ENCODE data around the gene CSRNP3.
"Not testable (repeated sequence)": the region's sequence is repeated elsewhere in the genome, so short reads cannot be mapped to it uniquely, and the experiment has no call there.

CSRNP3 gene

DNA sequence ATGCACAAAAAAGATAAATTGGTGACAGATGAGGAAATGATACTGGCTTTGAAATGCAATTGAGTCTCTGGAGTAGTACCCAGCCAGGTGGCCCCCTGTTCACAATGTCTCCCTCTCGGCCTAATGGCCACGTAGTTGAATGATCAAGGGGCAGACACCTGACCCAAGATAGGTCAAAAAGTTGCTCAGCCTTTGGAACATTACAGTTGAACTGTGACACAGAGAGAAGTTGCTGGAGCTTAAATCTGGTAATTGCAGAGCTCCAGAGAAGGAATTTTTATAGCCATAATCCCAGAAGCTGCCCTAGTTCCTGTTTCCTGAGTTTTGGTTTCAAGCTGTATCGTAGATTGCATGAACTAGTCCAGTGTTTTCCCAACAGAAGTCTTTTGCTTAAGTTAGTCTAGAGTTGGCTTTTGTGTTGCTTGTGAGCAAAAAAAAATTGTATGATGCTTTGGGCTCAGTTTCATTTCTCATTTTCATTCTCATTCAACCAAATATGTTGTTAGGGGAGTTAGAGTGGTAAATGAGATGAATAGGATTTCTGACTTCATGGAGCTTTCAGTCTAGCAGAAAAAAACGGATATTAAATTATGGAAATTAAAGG lies 117.9 kb downstream of the CSRNP3 start:
- DNase-seq (ENCODE audit: low read depth in 2 of 2), result no peak

GRCh38 chr2:165590999-165591398 lies 121.5 kb downstream of the CSRNP3 start:
- DNase-seq (ENCODE audit: low read depth in 2 of 2), result not testable (repeated sequence)

DNA sequence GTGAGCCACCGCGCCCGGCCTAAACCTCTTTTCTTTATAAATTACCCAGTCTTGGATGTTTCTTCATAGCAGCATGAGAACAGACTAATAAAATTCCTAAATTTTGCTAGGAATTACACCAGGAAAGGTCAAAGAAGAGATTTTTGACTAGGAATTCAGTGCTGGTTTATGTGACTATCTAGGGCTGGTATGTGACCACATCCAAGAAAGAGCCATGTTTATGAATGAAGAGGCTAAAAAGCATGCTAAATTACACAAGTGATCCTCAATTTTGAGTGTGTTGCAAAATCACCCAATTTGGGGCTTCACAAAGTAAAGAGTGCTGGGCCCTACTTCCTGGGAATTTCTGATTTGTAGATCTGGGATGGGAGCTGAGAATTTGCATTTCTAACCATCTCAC lies 123.6 kb downstream of the CSRNP3 start:
- no peak for DNase-seq (ENCODE audit: low read depth in 2 of 2)

DNA sequence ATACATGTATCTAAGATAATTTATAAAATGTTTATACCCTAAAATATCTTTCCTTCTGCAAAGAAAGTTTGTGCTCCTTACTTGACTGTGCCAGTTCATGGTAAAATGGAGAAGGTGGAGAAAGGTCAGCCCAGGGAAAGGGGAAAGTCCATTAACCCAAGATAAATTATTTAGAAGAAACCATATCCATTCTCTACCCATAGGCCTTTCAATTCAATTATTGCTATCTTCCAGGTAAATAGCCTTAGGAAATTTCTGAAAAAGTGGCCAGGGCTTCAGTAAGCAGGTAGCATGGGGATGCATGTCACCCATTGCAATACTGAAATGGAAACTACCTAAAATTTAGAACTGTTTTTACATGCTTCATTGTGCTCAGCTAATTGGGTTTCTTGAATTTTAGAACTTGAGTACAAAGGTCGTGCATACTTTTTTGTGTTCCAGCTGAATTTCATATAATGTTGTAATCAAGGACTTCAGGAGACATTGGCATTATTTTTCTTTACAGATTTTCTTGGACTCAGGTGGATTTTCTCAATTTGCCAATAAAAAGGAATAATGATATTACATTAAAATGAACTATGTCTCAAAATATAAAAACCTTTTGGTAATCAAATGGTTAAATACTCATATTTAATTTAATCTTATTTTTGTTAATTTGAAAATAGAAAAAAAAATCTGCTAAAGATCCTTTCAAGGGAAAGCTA lies 124.9 kb downstream of the CSRNP3 start:
- no peak for DNase-seq (ENCODE audit: low read depth in 2 of 2)

DNA sequence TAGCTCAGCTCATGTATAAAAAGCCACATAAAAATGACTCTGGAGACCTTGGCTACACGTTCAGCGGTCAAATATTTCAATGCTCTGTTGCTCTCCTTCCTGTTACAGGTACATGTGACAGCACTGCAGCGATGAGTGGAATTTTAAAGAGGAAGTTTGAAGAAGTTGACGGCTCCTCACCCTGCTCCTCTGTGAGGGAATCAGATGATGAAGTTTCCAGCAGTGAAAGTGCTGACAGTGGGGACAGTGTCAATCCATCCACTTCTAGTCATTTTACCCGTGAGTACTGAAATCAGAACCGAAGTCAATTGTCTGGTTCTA lies 125.4 kb downstream of the CSRNP3 start:
- DNase-seq (ENCODE audit: low read depth in 2 of 2), result no peak

GRCh38 chr2:165596788-165597187 lies 127.3 kb downstream of the CSRNP3 start:
- no peak for DNase-seq (ENCODE audit: low read depth in 2 of 2)

- no peak for DNase-seq (ENCODE audit: low read depth in 2 of 2)
Measured at GRCh38 chr2:165601065-165601830, 131.8 kb downstream of the CSRNP3 start.

DNA sequence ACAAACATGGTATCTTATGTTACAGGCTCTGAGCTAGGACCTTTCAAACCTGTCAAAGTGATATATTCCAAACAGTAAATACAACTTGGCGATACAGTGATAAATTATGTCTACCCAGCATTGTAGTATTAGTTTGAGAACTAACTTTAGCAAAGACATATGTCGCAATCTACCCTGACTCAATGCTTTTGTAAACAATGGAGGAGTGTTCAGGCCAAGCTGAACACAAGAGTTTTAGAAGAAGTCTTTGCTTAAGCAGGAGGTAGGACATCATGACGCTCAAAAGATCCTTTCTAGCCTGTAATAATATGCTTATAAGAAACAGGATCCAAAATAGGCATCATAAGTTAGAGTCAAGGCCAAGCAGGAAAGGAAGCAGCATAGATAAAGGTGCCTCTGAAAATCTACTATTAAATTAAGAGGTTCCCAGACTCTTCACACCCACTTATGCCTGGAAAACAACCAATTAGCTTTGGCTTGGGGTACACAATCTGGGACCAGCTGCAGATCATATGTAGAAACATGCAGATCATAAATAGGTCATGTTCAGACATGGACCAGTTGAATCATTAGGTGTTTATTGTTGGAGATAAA lies 132.5 kb downstream of the CSRNP3 start:
- no peak for DNase-seq (ENCODE audit: low read depth in 2 of 2)

DNA sequence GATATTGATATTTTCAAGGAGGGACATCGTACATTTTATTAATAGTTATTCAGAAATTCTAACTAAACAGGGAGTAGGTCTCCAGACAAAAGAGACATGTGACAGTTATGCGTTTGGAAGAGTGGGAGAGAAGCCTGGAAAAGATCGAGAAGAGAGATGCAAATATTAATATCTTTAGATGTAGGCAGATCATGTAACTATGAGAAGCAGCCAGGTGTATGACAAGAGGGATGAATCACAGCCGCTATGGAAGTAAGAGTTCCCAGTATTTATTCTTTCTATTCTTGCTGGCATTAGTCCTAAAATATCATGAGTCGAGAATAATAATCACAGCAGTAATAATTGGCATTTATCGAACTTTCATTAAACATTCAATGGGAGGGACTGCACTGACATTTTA lies 140.2 kb downstream of the CSRNP3 start:
- no peak for DNase-seq (ENCODE audit: low read depth in 2 of 2)

- DNase-seq (ENCODE audit: low read depth in 2 of 2), result no peak
Measured at GRCh38 chr2:165610591-165611029, 141.1 kb downstream of the CSRNP3 start.

DNA sequence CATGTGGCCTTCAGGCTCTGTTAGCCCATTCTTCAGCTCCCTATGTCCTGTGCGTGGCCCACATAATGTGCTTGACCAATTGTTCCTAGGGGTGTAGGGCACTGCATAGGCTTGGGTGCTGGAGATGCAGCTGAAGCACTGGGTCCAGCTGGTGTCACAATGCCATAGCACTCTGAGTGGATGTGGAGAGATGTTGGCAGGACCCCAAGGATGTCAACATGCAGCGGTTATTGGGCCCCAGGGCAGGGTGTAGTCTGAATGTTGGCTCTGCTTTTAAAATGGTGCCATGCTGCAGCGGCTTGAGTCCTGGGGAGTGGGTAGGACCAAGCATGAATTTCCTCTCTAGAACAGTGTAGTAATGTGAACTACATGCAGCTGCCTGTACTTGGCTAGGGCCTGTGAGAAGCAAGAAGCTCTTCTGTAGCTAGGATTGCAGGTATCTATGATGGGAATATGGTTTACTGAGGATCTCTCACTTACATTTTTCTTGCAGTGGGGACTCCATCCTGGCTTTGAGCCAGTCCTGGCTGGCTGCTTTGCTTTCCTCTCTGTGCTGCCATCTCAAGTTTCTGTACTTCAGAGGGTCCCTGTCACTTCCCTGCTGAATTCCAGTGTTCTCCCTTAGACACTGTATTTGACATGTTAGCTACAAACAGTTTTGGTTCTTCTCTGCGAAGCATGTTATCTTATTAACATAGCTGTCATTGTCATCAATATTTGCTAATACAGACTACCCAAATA lies 148.4 kb downstream of the CSRNP3 start:
- DNase-seq (ENCODE audit: low read depth in 2 of 2), result no peak

DNA sequence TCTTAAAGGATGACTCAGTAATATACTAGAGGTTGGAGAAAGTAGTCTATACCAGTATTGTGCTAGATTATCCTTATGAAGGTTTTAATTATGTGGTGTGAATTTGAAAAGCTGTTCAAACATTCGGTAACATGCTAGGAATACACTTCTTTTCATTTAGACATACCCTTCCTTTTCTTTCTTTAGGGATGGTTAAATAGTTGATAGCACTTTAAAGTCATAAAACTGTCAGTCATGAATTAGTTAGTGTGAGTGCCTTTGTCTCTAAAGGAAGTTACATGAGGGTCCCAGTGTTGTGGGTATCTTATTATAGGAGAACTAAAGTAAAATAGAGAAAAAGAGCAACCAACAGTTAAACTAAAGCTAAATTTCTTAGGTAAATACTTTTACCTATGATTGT lies 149.3 kb downstream of the CSRNP3 start:
- no peak for DNase-seq (ENCODE audit: low read depth in 2 of 2)

GRCh38 chr2:165621086-165621560 lies 151.6 kb downstream of the CSRNP3 start:
- no peak for DNase-seq (ENCODE audit: low read depth in 2 of 2)

- DNase-seq (ENCODE audit: low read depth in 2 of 2), result no peak
Measured at GRCh38 chr2:165623161-165623560, 153.7 kb downstream of the CSRNP3 start.

DNA sequence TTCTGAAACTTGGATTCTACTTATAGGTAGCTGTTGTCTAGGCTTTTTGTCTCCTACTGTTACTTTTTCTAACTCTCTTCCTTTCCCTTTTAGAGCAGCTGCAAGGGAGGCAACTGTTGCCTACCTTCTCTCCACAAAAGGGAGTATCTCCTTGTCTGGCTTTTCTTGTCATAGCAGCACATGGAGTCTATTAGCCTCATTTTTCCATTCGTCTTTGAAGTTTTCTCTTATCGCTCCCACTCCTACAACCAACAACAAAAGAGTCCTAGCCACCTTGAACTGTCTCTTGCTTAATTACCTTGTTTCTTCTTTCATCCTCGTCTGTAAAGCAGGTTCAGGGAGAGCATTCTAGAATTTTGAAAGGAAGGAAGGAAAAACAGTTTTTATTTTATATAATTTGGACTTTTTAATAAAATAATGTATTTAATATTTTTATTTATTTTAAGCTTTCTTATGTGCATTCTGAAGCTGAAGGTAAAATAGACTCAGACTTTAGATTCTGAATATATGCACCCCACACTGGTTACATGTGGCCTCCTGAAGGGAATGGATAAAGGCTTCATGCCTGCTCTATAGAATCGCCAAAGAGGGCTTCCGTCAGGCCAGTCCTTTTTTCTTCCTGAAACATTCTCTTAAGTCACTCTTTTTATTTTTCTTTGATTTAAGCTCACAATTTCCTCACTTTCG lies 154.4 kb downstream of the CSRNP3 start:
- no peak for DNase-seq (ENCODE audit: low read depth in 2 of 2)

- no peak for DNase-seq (ENCODE audit: low read depth in 2 of 2)
Measured at GRCh38 chr2:165624470-165624800, 154.9 kb downstream of the CSRNP3 start.

DNA sequence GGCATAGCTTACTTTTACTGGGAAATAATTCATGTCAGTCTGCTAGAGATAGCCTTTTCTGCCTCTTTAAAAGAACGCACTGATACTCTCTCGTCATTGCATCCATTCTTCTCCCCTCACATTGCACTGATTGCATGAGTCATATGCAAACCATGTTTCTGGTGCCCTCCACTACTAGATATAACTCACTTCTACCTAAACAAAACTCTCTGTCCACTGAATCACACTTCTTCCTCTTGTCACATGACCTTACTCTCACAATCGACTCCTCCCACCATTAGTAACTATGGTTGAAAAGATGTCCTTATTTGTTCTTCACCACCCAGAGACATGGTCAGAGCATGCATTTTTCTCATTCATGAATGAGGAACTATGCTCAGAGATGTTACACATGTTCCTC lies 158.0 kb downstream of the CSRNP3 start:
- no peak for DNase-seq (ENCODE audit: low read depth in 2 of 2)

GRCh38 chr2:165629776-165630175 lies 160.3 kb downstream of the CSRNP3 start:
- DNase-seq (ENCODE audit: low read depth in 2 of 2), result no peak

GRCh38 chr2:165630236-165630635 lies 160.7 kb downstream of the CSRNP3 start:
- DNase-seq (ENCODE audit: low read depth in 2 of 2), result no peak

GRCh38 chr2:165631089-165631488 lies 161.6 kb downstream of the CSRNP3 start:
- DNase-seq (ENCODE audit: low read depth in 2 of 2), result no peak

- no peak for DNase-seq (ENCODE audit: low read depth in 2 of 2)
Measured at GRCh38 chr2:165632594-165632993, 163.1 kb downstream of the CSRNP3 start.
